Fibroblast of skin of right quadriceps (primary cell): ENCODE measurements around the gene HECTD4.
"Not testable (repeated sequence)": the region's sequence is repeated elsewhere in the genome, so short reads cannot be mapped to it uniquely, and the experiment has no call there.

Source experiments
- DNase-seq: peaks from one replicate; pipeline ENCODE4 v3.0.0-alpha.2; 2013

Gene HECTD4

DNA sequence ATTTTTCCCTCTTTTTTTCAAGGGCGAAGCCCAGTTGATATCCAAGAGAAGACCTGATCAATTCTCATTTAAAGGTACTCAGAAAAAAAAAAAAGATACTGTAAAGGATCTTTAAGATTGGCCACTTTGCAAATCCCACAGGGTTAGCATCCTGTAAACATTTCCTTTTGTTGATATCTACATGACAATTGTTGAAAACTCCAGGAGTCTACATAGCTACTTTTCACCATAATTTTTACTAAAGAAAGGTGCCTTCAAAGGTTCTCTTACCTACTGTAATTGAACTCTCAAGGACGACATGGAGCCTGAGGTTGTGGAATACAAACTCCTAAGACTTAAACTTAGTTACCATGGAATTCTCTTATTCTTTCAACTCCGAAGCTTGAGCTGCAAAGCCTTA is 125.5 kb downstream of the HECTD4 start:
- DNase-seq = no peak

- no peak for DNase-seq
Observed at GRCh38 chr12:112252184-112252583, 130.0 kb downstream of the HECTD4 start.

GRCh38 chr12:112244902-112245301 is 137.3 kb downstream of the HECTD4 start:
- not testable (repeated sequence) for DNase-seq

GRCh38 chr12:112243255-112244110 is 138.7 kb downstream of the HECTD4 start:
- DNase-seq = no peak

GRCh38 chr12:112241176-112241575 is 141.1 kb downstream of the HECTD4 start:
- no peak for DNase-seq

- DNase-seq = no peak
Observed at GRCh38 chr12:112239881-112240280, 142.3 kb downstream of the HECTD4 start.

- DNase-seq = no peak
Observed at GRCh38 chr12:112239020-112239419, 143.2 kb downstream of the HECTD4 start.

GRCh38 chr12:112238441-112238840 is 143.8 kb downstream of the HECTD4 start:
- DNase-seq = no peak

DNA sequence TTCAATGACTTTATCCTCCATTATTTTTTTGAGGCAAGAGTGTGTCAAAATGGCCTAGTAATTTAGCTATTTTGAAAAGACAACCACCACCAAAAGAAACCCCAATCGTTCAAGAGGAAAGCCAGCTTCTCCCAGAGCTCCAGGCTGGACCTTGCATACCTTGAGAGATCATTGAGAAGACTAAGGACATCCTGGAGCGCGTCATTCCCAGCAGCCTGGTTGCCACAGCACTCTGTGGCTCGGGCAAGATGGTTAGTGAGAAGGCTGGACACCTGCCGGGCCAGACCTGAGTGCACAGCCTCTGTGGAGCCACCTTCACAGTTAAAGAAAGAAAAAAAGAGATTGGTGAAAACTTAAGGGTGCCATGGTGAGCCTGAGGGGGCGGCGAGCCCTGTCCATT is 145.4 kb downstream of the HECTD4 start:
- DNase-seq = no peak

DNA sequence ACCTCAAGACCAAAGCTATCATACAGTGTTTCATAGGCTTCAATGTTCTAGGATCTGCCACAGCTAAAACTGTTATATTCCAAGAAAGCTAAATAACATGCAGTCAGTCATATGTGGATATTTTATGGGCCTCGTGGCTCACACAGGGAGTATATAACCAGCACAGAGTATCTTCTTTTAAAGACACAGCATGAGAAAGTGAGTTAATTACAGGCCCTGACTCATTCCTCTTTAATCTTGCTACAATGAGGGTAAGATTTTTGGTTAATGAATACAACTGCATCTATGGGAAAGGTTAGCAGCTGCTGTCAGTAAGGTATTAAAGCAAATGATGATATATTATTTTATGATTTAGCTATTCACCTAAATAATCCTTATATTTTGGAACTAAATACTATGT is 145.8 kb downstream of the HECTD4 start:
- DNase-seq = peak; percentile 53

DNA sequence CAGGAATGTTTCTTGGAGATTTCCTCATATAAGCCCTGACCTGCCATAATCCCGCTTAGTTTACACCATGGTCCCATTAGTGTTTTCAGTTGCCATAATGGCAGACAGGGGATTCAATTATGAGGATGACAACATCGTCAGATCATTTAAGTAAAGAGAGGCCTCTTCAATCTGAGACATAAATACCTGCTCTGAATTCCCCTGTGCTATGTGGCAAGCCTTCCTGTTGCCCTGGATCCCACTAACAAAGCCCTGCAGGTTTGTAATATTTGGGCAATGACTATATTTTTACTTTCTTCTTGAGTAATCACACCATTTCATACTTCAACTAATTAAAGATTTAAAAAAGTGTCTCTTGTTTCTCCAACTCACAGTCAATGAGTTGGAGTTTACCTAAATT is 147.9 kb downstream of the HECTD4 start:
- no peak for DNase-seq

- DNase-seq = no peak
Observed at GRCh38 chr12:112233242-112233641, 149.0 kb downstream of the HECTD4 start.

GRCh38 chr12:112230136-112230535 is 152.1 kb downstream of the HECTD4 start:
- DNase-seq = no peak

DNA sequence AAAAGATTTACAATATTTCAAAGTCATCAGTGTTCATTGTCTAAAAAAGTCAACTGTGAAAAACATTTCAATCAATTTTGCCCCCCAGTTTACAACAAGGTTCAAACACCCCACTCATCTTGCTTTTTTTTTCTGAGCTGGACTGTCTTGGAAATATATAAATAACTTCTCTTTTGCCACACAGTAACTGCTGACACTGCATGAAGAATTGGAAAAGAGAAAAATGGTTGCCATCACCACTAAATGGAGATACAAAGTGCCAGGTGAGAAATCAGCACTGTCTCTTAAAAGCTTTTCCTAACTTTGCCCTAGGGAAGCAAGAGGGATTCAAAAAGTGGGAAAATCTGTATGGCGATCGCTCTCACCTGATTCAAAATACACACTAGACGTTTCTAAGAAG is 155.5 kb downstream of the HECTD4 start:
- DNase-seq = no peak

DNA sequence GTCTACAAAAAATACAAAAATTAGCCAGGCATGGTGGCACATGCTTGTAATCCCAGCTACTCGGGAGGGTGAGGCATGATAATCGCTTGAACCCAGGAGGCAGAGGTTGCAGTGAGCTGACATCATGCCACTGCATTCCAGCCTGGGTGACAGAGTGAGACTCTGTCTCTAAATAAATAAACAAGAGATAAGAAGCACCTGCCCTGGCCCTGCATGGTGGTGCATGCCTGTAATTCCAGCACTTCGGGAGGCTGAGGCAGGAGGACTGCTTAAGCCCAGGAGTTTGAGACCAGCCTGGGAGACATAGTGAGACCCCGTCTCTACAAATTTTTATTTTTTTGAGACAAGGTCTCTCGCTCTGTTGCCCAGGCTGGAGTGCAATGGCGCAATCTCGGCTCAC is 161.6 kb downstream of the HECTD4 start:
- DNase-seq = not testable (repeated sequence)

GRCh38 chr12:112219195-112219594 is 163.0 kb downstream of the HECTD4 start:
- DNase-seq = no peak

GRCh38 chr12:112218150-112218549 is 164.1 kb downstream of the HECTD4 start:
- DNase-seq = peak; percentile 10

DNA sequence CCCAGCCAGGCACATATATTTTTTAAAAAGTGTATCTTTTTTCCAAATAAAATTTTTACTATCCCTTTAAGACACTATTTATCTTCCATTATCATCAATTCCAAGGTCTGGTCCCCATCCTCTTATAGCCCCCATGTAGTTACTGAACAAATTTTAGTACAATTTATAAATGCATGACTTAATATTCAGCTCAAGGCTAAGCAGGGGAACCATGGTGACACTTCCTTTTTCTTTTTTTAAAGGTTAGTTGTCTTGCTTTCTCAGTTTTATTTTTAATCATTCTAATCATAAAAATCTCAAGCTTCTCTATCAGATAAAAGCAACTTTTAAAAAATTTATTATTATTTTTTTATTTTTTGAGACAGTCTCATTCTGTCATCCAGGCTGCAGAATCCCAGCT is 164.6 kb downstream of the HECTD4 start:
- no peak for DNase-seq

DNA sequence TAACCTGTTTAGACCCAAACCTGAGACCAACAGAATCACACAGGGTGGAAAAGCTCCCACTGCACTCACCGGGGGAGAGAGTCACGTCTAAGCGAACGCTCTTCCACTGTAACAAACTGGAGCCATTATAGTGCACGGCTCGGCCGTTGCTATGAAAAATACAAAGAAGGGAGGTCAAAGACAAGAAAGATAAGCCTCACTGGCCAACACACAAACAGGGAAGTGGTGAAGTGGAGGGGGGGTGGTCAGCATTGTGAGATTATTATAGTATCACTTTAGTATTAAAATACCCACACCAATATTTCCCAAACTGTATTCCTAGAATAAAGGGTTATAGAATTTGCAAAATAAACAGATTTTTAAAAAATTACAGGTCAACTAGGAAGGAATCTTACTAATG is 166.0 kb downstream of the HECTD4 start:
- DNase-seq = no peak

GRCh38 chr12:112214064-112214463 is 168.2 kb downstream of the HECTD4 start:
- no peak for DNase-seq

DNA sequence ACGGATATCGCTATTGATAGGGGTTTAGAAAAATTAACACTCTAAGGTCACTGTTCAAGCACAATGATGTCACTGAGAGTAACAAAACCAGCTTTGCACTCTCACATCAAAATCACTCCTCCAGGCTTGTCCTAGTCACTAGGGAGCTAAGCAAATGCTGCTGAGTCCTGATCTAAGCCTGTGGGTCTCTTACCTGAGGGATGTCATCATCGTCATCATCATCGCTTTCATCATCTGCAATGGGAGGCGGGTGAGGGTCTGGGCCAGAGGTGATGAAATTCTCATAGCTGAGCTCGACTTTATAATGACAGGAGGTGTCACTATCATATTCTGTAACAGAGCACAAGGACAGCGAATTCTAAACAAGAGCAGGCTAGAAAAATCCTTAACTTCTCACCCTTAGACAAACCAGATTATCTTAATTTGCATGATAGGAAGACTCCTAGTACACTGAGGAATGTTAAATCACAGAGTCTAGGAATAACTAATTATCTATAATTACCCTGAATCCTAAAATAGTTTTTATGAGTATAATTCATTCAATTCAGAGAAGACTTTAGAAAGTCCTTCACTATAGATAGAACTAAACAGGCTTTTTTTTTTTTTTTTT is 173.8 kb downstream of the HECTD4 start:
- DNase-seq = no peak

GRCh38 chr12:112207397-112207924 is 174.8 kb downstream of the HECTD4 start:
- DNase-seq = no peak

GRCh38 chr12:112206944-112207343 is 175.3 kb downstream of the HECTD4 start:
- no peak for DNase-seq

DNA sequence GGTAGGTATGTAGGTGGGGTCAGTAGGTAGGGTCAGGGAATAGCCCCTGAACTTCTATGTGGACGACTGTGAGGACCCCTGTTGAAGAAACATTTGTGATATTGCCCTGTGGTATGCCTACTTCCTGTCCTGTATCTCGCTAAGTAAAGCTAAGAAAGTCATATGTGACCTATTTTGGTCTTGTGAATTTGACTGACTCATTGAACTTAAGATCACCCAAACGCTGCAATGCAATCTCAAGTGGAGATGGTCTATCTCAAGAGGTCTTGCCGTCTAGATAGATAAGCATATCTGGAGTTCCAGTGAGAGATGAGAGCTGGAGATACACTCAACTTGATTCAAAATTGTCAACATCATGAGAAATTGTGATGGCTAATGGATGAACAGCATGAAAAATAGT is 183.1 kb downstream of the HECTD4 start:
- no peak for DNase-seq
